Measurements from ENCODE around the gene SPATA24.

- TF ChIP-seq ZNF274 (IDR thresholded peaks at IDR 0.05; ENCODE audit: low read depth, low read length) (no peak), YY1 (IDR thresholded peaks at IDR 0.05; ENCODE audit: insufficient read depth, insufficient read length) (no peak), SUZ12 (IDR thresholded peaks at IDR 0.05; ENCODE audit: extremely low read depth, insufficient read depth, insufficient read length) (no peak)
Observed at GRCh38 chr5:139382807-139383206, 21.1 kb downstream of the SPATA24 start.

All from NT2/D1 (cell line).